NCI-H345 treated with DMSO at 0.1 percent for 48 hours (cell line): ENCODE results near the gene GPI.
"Not testable (repeated sequence)": the region's sequence is repeated elsewhere in the genome, so short reads cannot be mapped to it uniquely, and the experiment has no call there.

Experiments
- DNase-seq: peaks from one replicate; lab custom pipeline; 2025; ENCODE audit not compliant: unreplicated experiment; lab: John Stamatoyannopoulos, UW

The GPI gene

DNA sequence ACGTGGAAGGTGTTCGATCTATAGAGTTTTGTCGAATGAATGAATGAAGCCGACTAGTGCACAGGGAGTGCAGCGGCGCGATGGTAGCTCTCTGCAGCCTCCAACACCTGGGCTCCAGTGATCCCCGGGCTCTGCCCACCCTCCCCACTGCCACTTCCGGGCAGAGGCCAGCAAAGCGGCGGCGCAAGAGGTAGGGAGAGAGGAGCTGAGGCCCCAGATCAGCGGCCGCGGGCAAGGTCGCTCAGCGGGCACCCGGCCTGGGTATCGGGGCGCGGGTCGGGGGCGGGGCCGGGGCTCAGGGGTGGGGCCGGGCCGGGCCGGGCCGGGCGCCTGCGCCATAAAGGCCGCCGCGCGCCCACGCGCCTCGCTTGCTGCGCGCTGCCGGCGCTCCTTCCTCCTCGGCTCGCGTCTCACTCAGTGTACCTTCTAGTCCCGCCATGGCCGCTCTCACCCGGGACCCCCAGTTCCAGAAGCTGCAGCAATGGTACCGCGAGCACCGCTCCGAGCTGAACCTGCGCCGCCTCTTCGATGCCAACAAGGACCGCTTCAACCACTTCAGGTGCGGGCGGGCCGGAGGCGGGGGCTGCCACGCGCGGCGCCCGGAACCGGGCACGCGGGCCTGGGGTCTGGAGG is at the start of gene GPI:
Gene GPI, plus strand, starts transcription at position 367 of the 633 bp plus-strand sequence. Its CDS starts 71 bp downstream, at position 438.
- DNase-seq = peak; percentile 85

DNA sequence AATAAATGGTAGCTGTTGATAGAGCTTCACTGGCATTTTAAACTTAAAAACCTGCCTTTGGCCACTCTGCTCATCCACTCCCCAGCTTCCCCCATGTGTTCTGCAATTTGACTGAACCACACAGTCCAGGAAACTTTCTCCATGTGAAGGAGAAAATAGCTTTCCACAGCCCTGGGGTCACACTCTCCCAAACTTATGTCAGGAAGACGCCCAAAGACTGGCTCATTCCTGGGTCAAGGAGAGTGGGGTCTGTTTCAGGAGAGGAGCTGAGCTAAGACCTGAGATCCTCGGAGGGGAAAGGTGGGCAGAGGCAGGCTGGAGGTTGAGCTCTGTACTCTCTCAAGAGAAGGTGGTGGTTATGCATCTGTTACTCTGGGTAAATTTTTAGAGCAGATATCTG is 48.7 kb upstream of the GPI start:
- DNase-seq = no peak

DNA sequence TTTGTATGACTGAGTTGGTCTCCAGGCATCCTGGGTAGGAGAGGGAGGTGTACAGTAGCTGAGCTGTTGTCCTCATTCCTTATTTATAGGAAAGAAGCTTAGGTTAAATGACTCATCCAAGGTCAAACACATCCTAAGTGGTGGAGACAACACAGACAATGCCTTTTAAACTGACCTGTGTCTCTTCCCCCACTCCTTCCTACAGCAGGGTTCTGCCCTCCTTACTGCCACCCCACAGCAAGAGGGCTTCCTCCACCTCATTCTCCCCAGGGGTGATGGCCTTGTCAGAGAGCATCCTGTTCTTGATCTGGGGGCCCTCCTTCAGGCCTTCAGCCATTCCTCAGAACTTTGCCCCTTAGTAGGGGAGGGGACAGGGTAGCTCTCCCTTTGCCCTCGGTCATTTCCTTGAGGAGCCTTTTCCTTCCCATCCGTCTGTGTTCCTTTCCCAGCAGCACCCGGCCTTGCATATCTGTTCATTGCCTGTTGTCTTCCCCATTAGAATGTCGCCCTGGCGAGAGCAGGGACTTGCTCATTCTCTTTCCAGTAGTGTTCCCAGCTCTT is 48.2 kb upstream of the GPI start:
- no peak for DNase-seq

DNA sequence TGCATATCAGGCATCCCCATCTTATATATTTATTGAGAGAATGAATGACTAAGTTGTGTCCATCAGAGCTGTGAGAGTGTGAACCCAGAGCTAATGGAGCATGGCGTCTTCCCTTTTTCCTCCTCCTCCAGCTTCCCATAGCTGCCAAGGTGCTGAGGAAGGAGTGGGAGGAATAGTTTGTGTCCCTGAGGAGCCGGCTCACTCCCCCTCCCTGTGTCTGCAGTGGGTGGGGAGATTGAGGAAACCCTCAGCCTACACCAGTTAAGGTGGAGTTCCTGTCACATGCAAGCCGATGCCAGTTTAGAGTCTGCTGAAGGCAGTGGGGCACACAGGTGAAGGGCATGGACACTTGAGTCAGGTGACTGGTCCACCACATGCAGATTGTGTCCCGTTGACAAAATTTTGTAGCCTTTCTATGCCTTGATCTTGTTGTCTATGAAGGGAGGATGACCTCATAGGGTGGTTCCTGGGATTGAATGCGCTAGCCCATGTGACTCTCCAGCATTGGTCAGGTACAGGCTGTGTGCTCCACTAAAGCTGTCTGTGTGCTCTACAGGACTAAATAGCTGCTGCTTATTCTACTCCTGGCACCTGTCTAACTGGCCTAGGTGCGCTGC is 47.6 kb upstream of the GPI start:
- no peak for DNase-seq

DNA sequence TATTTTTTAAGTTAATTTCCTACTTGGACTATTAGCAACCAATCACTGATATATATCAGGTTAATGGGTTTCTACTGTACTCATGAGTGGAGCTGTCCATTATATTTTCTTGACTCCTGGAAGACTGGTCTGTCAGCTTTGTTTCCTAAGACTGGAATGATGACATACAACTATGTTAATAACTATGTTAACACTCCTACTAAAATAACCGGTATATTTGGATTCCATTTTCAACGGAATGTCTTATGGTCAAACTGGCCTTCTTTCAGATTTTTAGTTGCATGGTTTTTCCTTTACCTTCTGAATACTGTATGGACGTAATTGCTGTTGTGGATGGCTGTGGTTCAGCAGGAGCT is 45.8 kb upstream of the GPI start:
- DNase-seq = no peak

GRCh38 chr19:34319785-34320184 is 45.2 kb upstream of the GPI start:
- DNase-seq = no peak

DNA sequence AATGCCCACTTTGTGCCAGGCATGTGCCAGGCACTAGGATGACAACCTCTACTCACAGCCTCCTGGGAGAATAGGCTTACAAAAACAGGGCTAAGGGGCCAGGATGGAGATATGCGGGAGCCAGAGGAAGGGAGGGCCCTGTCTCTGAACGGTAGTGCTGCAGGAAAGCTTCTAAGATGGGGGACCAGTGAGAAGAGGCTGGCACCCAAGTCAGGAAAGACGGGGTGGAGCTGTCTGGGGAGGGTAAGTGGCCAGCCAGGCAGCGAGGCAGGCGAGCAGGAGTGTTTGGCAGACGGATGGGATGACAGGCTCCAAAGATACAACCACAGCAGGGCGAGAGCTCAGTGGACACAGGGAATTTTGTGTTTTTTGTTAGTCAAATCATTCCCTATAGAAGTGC is 44.7 kb upstream of the GPI start:
- no peak for DNase-seq

GRCh38 chr19:34321735-34322134 is 43.3 kb upstream of the GPI start:
- DNase-seq = no peak

DNA sequence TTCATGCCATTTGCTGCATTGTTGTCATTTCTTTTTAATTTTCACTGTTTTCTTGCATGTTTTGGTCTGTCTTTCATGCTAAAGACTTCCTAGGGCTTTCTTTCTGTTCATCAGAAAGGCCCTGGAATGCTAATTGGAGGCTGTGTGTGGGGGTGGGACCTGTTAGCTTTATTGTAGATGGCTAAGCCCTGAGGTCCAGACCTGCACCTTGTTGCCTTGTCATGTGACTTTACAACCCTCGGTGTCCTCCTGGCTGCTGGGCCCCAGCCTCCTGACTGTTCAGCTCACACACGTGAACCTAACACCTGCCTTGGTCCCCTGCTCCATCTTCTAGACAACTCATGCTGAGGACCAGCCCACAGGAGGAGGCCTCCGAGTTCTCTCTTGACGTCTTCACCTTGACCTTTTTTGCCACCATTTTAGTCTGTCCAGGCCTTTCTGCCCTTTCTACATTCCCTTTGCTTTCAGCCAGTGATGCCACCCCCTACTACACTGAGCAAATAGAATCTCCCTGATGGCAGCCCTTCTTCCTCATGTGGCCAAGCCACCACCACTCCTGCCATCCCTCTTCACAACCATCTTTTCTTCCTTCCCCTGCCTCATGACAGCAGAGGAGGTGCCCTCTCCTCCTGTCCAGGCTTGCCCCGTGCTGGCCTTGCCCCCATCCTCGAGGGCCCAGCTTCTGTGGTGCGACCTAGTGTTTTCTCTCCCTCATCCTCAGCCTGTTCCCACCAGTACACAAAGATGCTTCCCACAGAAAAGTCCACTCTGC is 41.4 kb upstream of the GPI start:
- DNase-seq = no peak

DNA sequence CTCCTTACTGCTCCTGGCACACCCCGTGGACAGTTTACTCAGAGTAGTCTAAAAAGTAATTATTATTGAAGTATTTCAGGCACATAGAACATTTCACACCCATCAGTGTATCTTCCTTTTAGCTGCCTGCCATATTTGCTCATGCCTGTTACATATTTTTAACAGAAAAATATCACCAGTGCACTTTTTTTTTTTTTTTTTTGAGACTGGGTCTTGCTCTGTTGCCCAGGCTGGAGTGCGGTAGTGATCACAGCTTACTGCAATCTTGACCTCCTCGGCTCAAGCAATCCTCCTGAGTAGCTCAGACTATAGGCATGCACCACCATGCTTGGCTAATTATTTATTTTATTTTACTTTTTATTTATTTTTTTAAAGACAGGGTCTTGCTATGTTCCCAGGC is 40.7 kb upstream of the GPI start:
- DNase-seq = no peak

DNA sequence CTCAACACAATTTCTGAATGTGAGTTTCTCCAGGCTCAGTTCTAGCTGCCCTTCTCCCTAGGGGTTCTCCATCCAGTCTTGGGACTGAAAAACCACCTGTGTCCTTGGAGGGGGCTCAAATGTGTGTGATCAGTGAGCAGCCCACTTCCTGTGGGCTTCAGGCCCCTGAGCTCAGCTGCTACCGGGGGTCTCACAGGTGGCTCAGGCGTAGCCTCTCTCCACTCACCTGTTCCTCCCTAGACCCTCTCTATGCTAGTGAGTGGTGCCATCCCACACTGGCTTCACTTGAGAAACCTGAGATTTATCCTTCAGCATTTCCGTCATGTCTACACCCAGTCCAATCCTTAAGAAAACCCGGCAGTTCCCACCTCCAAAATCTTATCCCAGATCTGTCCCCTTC is 39.8 kb upstream of the GPI start:
- no peak for DNase-seq

DNA sequence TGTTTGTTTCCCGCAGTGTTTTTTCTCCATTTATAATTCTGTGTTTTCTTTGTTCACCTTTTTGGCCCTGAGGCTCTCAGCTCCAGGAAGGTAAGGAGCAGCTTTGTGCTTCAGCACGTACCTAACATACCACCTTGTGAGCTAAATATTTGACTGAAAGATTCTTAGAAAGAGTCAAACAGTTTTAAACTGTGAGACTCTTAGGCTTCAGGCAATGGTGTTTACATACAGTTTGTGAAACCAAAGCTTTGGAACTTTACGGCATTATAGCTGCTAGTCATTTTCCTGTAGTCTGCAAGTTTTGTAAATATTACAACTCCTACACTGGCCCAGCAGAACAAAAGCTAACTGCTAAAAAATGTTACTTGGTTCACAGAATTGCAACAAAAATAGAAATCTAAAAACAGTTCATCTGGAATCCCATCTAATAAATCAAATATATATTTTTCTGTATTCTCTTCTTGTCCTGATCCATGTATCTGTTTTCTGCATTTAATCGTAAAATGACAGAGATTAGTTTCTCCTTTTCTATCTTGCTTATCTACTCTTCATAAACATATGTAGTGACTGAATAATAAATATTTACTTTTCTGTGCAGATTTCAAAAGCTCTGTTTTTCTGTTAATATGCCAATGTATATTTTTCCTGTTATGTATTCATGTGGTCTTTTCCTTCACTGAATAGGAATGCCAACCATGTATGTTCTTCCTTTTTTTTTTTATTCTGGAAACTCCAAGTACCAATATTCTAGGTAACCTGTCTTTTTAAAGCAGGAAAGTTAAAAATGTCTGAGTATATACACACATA is 38.8 kb upstream of the GPI start:
- no peak for DNase-seq

- DNase-seq = no peak
Measured at GRCh38 chr19:34327851-34328250, 37.1 kb upstream of the GPI start.

DNA sequence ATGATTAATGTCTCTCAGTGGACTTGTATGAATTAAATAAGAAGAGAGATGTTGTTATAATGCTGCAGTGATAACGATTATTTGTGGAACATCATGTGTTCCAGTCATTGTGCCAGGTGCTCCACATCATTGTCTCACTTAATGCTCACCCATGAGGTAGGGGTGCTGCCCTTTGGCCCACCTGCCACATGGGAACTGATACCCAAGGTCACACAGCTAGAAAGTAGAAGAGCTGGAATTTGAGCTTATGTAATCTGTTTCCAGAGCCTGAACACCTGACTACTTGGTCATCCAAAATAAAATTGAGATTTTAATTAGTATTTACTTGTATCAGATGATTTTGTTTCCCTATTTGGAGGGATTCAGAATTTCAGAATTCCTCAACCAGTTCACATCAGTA is 36.0 kb upstream of the GPI start:
- no peak for DNase-seq

DNA sequence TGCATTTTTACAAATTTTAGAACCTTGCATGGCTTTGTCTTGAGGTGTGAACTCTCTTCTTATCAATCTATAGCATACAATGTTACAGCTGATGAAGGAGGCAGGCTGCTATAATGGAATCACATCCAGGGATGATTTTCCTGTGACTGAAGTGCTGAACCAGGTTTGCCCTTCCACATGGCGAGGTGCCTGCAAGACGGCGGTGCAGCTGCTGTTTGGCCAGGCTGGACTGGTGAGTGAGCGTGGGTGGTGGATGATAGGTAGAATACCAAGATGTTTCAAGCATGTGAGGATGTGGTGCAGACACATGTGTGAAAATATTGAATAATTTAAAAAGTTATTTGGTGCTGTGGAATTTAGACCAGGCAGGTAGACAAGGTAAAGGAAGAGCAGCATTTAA is 34.9 kb upstream of the GPI start:
- no peak for DNase-seq

- not testable (repeated sequence) for DNase-seq
Measured at GRCh38 chr19:34330596-34330995, 34.4 kb upstream of the GPI start.

GRCh38 chr19:34331596-34331995 is 33.4 kb upstream of the GPI start:
- DNase-seq = not testable (repeated sequence)

DNA sequence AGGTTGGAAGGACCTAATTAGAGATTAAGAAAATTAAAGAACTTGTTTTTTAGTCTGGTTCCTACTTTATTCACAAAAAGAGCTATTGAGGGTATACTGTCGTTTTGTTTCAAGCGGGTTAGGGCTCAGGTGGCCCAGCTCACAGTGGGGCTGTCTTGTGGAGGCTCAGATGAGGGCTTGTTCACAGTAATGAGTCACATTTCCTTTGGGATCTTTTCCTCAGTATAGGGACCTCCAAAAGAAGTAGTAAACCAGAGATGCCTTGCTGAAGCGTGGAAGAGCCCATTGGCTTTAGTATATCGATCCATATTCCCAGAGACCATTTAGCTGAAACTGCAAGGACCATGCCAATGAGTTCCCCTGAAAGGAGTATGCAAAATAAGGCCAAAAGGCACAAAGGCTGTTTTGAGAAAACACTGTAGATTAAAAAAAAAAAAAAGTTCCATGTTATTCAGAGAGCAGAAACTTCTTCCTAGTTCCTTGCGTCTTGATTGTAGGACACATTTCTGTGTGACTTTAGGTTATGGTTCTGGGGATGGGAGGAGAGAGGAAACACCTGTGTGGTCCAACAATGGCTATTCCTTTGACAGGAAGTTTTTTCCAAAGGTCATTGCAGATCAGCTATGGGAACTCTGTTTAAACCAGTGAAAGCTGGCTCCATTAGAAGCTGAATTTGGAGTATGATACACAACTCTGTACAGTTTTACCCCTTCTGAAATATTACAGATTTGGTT is 32.8 kb upstream of the GPI start:
- DNase-seq = no peak

DNA sequence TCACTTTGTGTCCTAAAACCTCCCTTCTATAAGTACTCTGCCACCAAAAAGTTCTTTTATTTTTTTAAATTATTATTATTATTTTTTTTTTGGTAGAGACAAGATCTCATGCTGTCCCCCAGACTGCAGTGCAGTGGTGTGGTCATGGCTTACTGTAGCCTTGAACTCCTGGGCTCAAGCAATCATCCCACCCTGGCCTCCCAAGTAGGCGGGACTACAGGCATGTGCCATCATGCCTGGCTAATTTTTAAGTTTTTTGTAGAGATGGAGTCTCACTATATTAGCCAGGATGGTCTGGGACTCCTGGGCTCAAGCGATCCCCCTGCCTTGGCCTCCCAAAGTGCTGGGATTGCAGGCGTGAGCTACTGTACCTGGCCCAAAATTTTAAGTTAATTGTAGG is 29.1 kb upstream of the GPI start:
- DNase-seq = no peak

GRCh38 chr19:34336781-34337271 is 28.2 kb upstream of the GPI start:
- peak; percentile 14 for DNase-seq
